VCaP (cell line): ENCODE results near the gene MERTK.

Experiments used
- H3K27ac ChIP-seq: fragments of 450-650 bp; 2 replicates; pipeline ENCODE4 v1.5.1; 2017
- CTCF ChIP-seq: fragments of 450-650 bp; conservative IDR thresholded peaks from 2 replicates; pipeline ENCODE4 v1.5.1; 2017; ENCODE audit warnings: mild to moderate bottlenecking, moderate library complexity

Gene MERTK

GRCh38 chr2:112010751-112011150 lies 112.3 kb downstream of the MERTK start:
- no peak for TF ChIP-seq CTCF

GRCh38 chr2:112012556-112012955 lies 114.1 kb downstream of the MERTK start:
- TF ChIP-seq CTCF: no peak
- no peak overlapping the region for H3K27ac ChIP-seq

More at GRCh38 chr2:112010751-112011150, 112.3 kb downstream of the MERTK start:
- H3K27ac ChIP-seq: no peak overlapping the region

- no peak for TF ChIP-seq CTCF
- H3K27ac ChIP-seq: no peak overlapping the region
These were observed 120.4 kb downstream of the MERTK start for GRCh38 chr2:112018846-112019245.

- no peak for TF ChIP-seq CTCF
- H3K27ac ChIP-seq: no peak overlapping the region
These were observed 121.2 kb downstream of the MERTK start for GRCh38 chr2:112019569-112019982.

GRCh38 chr2:112020561-112020960 lies 122.2 kb downstream of the MERTK start:
- 0 out of 2 replicates have a peak, but pooled peaks have one; percentile 12 for TF ChIP-seq CTCF
- H3K27ac ChIP-seq: no peak overlapping the region

GRCh38 chr2:112021290-112021689 lies 122.9 kb downstream of the MERTK start:
- no peak overlapping the region for H3K27ac ChIP-seq
- TF ChIP-seq CTCF: no peak

- no peak for TF ChIP-seq CTCF
- H3K27ac ChIP-seq: no peak overlapping the region
These were observed 123.4 kb downstream of the MERTK start for GRCh38 chr2:112021781-112022231.

GRCh38 chr2:112023707-112024106 lies 125.3 kb downstream of the MERTK start:
- TF ChIP-seq CTCF: no peak
- H3K27ac ChIP-seq: peak overlapping the region; percentile 48
